Measurements from ENCODE around the gene ALPI.

Gene ALPI

DNA sequence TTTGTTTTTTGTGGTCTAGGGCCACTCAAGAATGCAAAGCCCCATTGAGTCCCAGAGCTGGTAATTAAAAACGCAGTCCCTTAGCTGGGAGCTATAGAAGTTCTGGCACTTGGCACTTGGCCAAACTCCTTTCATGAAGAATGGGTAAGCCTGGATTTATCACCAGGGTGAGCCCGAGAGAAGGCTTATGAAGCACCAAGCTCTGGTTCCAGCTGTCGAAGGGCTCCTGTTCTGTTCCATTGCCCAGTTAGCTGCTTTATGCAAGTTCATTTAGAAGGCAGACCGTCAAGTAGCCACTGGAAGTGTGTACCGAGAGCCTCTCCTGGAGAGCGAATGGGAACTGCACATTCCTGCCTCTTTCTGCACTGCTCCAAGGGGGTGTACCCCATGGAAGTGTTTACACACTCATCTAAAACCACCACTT, 17.5 kb downstream of the ALPI start:
- no peak for DNase-seq (ENCODE audit: extremely low read depth, low read depth)

DNA sequence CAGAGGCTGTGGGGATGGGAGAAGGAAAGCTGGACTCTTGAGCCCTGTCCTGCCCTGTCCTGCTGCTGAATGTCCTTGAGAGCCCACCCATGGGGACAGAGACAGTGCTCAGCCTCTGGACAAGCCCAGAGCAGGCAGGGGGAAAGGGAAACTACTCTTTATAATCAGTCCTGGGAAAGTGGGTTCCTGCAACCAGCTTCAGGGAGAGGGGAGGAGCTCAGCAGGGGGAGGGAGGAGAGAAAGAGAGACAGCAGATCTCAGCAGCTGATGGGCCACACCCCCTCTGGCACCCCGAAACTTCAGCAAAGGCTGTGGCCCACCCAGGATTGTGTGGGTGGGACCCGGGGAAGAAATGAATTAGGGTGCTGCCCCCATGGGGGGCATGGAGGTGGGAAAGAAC, 20.1 kb downstream of the ALPI start:
- DNase-seq (ENCODE audit: extremely low read depth, low read depth): no peak
- TF ChIP-seq, protein P1, sequence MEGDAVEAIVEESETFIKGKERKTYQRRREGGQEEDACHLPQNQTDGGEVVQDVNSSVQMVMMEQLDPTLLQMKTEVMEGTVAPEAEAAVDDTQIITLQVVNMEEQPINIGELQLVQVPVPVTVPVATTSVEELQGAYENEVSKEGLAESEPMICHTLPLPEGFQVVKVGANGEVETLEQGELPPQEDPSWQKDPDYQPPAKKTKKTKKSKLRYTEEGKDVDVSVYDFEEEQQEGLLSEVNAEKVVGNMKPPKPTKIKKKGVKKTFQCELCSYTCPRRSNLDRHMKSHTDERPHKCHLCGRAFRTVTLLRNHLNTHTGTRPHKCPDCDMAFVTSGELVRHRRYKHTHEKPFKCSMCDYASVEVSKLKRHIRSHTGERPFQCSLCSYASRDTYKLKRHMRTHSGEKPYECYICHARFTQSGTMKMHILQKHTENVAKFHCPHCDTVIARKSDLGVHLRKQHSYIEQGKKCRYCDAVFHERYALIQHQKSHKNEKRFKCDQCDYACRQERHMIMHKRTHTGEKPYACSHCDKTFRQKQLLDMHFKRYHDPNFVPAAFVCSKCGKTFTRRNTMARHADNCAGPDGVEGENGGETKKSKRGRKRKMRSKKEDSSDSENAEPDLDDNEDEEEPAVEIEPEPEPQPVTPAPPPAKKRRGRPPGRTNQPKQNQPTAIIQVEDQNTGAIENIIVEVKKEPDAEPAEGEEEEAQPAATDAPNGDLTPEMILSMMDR (IDR thresholded peaks at IDR 0.05; ENCODE audit: low read depth, low read length): no peak

More for the DNA sequence above, 17.5 kb downstream of the ALPI start:
- TF ChIP-seq, protein P1 (IDR thresholded peaks at IDR 0.05; ENCODE audit: low read depth, low read length): no peak

DNA sequence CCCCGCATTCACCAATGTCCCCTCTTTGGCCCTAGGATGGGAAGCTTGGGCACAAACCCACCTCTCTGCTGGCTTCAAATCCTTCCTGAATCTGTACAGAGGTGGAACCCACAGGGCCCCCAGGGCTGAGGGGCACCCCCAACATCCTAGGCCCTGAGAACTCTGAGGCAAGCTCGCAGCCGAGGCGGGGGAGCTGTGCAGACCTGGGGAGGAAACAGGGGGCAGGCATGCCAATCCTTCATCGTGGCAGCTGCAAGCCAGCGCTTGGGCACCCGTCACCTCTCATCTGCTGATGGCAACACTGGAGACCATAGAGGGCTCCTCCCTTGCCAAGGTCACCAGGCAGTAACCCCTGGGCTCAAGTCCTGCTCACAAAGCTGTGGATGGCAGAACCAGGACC, 20.8 kb downstream of the ALPI start:
- TF ChIP-seq, protein P1 (IDR thresholded peaks at IDR 0.05; ENCODE audit: low read depth, low read length): no peak
- no peak for DNase-seq (ENCODE audit: extremely low read depth, low read depth)

DNA sequence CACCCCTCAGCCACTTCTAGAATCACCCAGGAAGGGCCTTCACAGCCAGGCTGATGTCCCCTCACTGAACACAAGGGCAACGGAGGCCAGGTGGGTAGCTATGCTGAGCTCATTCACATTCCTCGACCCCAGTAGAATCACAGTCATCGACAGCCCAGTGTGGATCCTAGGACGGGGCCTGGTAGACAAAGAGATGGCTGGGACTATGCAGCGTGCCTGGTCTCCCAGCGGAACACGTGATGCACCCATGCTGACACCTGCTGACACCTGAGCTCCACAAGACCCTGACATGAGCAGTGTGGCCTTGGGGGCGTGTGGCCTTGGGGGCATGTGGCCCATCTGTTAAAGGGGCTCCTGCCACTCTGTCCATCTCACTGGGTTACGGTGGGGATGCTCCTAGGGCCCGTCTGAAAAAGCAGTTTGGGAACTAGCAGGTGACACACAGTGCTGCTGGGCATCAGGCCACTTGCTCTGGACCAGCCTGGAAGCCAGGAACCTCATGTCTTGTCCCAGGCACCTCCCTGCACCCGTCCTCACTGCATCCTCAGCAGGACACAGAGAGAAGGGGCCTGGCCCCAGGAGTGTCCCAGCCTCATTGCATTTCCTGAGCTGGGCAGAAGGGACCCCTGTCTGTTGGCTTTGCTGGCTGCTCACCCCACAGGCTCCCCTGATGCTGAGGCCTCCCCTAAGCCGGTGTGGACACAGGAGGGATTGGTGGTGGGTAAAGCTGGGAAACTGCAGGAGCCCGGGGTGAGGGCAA, 22.0 kb downstream of the ALPI start:
- DNase-seq (ENCODE audit: extremely low read depth, low read depth): no peak
- TF ChIP-seq, protein P1 (IDR thresholded peaks at IDR 0.05; ENCODE audit: low read depth, low read length): no peak

GRCh38 chr2:232478571-232479340, 22.8 kb downstream of the ALPI start:
- TF ChIP-seq, protein P1 (IDR thresholded peaks at IDR 0.05; ENCODE audit: low read depth, low read length): no peak
- DNase-seq (ENCODE audit: extremely low read depth, low read depth): no peak

DNA sequence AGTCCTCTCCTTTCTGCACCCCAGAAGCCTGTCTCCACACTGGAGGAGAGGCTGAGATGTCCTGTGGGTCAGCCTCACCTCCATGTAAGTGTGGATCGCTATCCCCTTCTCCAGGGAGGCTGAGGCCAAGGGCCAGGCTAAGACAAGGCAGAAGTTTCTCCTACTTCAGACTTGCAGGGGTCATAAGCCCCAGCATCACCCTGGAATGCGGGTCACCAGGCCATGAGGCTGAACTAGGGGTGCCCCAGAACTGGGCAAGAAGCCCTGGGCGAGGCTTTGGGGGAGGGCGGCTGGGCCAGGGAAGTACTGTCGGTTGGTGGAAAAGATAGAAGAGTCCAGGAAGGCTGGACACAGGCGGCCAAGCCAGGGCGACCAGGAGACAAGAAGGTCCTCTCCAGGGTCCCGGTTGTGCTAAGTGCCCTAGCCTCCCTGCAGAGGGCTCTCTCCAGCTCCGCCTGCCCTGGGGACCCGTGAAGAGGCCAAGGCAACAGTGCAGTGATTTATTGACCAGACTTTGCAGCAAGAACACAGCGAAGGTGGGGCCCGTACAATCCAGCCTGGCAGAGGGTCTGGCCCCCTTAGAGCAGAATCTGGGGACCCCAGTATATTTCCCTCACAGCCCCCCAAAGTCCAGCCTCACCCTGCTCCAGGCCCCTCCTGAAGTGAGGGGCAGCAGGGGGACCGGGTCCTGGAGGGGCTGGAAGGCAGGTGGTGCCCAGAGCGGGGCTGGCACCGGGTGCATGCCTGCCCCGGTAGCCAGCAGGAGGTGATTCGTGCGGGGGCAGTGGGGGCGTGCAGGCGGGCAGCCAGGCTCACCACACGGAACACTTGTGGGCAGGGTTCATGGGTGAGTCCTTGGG, 23.6 kb downstream of the ALPI start:
- TF ChIP-seq, protein P1 (IDR thresholded peaks at IDR 0.05; ENCODE audit: low read depth, low read length): no peak
- no peak for DNase-seq (ENCODE audit: extremely low read depth, low read depth)
